HG03196 (cell line): ENCODE data around the gene CPEB1.
A peak's percentile ranks its signal among the peaks of the same experiment; 100 is the strongest.
"Not testable (repeated sequence)": the region's sequence is repeated elsewhere in the genome, so short reads cannot be mapped to it uniquely, and the experiment has no call there.

Experiments used
- ATAC-seq: cut with Tn5 transposase; IDR thresholded peaks from one replicate; pipeline ENCODE4 v1.9.1; 2021; ENCODE audit not compliant: unreplicated experiment

Gene CPEB1

DNA sequence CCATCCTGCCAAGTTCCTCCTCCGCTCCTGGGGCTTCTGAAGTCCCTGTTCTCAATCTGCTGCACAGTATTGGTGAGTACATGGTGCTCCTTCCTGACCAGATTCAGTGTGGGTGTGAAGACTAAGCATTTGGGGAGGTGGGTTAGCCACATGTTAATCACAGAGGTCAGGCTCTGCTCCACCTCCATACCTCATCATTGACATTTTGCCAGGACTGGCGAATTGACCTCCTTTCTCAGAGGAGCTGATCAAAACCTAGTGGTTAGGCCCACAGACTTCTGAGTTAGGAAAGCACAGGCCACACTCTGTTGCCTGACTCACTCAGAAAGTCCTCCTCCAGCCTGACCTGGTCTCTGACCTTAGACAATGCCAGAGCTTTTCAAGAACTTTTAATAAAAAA, 98.5 kb downstream of the CPEB1 start:
- no peak for ATAC-seq

DNA sequence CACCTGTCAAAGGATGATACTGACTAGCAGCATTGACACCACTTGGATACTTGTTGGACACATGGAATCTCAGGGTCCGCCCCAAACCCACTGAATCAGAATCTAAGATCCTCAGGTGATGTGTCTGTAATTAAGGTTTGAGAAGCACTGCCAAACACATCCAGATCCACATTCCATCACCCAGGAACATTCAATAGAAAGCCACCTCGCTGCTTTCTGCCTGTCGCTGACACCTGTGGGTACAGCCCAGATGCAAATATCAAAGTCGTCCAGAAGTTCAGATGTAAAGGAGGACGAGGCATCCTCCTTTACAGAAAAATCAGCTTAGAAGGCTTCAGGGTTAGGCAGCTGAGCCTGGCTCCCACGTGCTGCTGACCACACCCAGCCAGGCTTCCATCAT, 101.7 kb downstream of the CPEB1 start:
- no peak for ATAC-seq

GRCh38 chr15:82545002-82545401, 102.2 kb downstream of the CPEB1 start:
- no peak for ATAC-seq

- ATAC-seq, result no peak
Observed at GRCh38 chr15:82544431-82544830, 102.7 kb downstream of the CPEB1 start.

- no peak for ATAC-seq
Observed at GRCh38 chr15:82543160-82543559, 104.0 kb downstream of the CPEB1 start.

- no peak for ATAC-seq
Observed at GRCh38 chr15:82540984-82541431, 106.2 kb downstream of the CPEB1 start.

- peak; percentile 94 for ATAC-seq
Observed at GRCh38 chr15:82540055-82540983, 106.8 kb downstream of the CPEB1 start, which contains the start of gene RPS17. TSS of gene RPS17 (minus strand) at chr15:82540457. CDS start at chr15:82540428, 29 bp downstream.

DNA sequence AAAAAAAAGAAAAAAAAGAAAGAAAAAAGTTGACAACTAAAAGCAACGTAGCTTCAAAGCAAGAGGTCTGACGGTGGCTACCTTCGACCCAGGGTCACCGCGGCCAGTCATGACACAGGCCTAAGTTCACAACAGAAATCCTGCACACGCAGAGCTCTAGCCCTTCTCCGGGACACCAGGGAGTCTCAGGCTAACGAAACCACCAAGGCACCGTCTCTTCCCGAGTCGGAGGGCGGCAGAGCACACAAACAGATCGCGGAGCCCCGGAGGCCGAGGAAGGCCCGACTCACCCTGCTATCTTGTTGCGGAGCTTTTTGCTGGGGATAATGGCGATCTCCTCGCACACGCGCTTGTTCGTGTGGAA, 107.5 kb downstream of the CPEB1 start:
- ATAC-seq, result no peak

DNA sequence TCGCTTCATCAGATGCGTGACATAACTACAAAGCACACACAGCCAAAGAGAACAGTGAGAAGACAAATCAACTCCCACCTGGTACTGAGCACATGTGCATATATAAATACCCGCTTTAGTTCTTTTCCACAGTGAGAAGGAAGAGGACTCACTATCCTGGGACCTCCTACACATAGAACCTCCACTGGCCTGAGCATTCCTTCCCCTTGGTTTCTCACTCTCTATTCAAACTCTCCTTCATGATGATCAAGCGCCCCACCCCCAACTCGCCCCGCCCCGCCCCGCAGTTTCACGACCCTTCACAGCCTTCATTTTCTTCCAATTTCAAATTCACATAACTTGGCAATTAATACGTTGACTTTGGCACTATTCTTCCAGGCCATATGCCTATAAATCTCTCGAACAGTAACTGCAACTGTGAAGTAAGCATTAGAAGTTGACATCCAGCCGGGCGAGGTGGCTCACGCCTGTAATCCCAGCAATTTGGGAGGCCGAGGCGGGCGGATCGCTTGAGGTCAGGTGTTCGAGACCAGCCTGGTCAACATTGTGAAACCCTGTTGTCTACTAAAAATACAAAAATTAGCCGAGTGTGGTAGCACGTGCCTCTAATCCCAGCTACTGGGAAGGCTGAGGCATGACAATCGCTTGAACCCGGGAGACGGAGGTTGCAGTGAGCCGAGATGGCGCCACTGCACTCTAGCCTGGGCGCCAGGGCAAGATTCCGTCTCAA, 108.0 kb downstream of the CPEB1 start:
- ATAC-seq, result no peak

- ATAC-seq, result no peak
Observed at GRCh38 chr15:82537351-82537908, 109.7 kb downstream of the CPEB1 start.

- no peak for ATAC-seq
Observed at GRCh38 chr15:82536409-82537350, 110.5 kb downstream of the CPEB1 start.

GRCh38 chr15:82535566-82536408, 111.4 kb downstream of the CPEB1 start:
- no peak for ATAC-seq

DNA sequence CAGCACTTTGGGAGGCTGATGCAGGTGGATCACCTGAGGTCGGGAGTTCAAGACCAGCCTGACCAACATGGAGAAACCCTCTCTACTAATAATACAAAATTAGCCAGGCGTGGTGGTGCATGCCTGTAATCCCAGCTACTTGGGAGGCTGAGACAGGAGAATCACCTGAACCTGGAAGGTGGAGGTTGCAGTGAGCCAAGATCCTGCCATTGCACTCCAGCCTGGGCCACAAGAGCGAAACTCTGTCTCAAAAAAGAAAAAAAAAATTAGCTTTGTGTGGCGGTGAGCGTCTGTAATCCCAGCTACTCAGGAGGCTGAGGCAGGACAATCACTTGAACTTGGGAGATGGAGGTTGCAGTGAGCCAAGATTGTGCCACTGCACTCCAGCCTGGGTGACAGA, 112.0 kb downstream of the CPEB1 start:
- ATAC-seq, result not testable (repeated sequence)

DNA sequence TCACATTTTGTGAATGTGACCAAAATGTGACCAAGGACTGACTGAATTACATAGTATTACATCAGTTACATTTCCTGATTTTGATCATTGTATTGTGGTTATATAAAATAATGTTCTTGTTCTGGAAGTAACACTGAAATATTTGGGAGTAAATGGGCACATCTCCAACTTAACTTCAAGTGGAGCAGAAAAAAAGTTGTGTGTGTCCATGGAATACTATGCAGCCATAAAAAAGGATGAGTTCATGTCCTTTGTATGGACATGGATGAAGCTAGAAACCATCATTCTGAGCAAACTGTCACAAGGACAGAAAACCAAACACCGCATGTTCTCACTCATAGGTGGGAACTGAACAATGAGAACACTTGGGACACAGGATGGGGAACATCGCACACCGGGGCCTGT, 112.7 kb downstream of the CPEB1 start:
- ATAC-seq, result not testable (repeated sequence)

DNA sequence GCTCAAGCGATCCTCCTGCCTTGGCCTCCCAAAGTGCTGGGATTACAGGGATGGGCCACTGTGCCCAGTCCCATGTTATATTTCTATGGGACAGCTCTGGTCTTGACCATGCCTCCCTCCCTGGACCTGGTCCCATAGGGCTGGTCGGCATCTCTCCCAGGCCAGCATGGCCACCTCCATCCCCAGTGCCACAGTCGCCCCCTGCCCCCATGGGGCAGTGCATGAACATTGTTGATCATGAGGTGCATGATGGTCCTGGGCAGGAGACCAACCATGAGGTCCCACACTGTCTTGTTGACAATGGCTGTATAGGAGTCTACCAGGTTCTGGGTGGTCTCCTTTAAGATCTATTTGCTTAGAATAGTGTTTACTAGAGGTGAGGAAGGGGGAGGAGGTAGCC, 113.4 kb downstream of the CPEB1 start:
- no peak for ATAC-seq

DNA sequence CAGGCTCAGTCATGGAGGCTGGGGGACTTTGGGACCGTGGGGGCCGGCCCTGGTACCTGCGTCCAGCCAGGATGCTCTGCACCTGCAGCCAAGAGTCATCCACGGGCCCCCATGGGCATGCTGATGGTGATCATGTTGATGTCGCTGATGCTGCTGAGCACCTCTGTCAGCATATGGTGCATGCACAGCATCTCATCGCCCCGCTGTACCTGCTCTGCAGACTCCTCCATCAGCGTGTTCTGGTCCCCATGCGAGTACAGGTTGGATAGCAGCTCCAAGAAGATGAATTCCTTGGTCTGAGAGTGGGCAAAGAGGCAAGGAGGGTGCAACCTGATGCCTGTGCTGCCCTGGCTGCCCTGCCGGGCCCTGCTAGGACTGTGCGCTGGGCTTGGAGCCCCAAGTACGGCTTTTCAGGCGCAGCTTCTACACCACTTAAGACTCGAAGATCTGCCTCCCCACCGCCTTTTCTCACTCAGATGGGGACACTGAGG, 114.1 kb downstream of the CPEB1 start:
- ATAC-seq, result no peak

GRCh38 chr15:82532383-82532990, 114.7 kb downstream of the CPEB1 start:
- no peak for ATAC-seq

- no peak for ATAC-seq
Observed at GRCh38 chr15:82531496-82532382, 115.4 kb downstream of the CPEB1 start.
